CD4-positive, CD25-positive, alpha-beta regulatory T cell (primary cell): ENCODE data around the gene CRHR1. TPM values are rescaled to one million over a fixed set of nuclear protein-coding genes. Genes with fewer than 3 reads are reported as not detected.
A peak's percentile ranks its signal among the peaks of the same experiment; 100 is the strongest.

Experiments used
- ATAC-seq, 2 donors: fragments of 150-1000 bp; cut with Tn5 transposase; one replicate each; pipeline ENCODE4 v1.10.0; 2021; ENCODE audit warnings: low read depth in 2 of 2, moderate number of reproducible peaks in 2 of 2, moderate library complexity in 1 of 2
- DNase-seq, 3 donors: peaks; one replicate each; pipeline versions ENCODE4 v3.0.0 to v3.0.0-alpha.2; 2012 to 2022; ENCODE audit warnings: mixed read lengths in 1 of 3
- H3K27ac ChIP-seq: one replicate; pipeline ENCODE4 v1.7.0; 2013; ENCODE audit warnings: mild to moderate bottlenecking, low read length; ENCODE audit not compliant: insufficient read depth, poor library complexity, severe bottlenecking
- H3K27me3 ChIP-seq: one replicate; pipeline ENCODE4 v1.7.0; 2013; ENCODE audit warnings: low read length; ENCODE audit not compliant: control insufficient read depth, insufficient read depth
- H3K36me3 ChIP-seq: one replicate; pipeline ENCODE4 v1.7.0; 2013; ENCODE audit warnings: mild to moderate bottlenecking, low read length, moderate library complexity; ENCODE audit not compliant: control insufficient read depth, insufficient read depth
- H3K4me1 ChIP-seq: 2 replicates; pipeline ENCODE4 v1.7.0; 2013; ENCODE audit warnings: mild to moderate bottlenecking, low read length; ENCODE audit not compliant: insufficient read depth, control insufficient read depth, poor library complexity, severe bottlenecking
- H3K4me3 ChIP-seq: one replicate; pipeline ENCODE4 v1.7.0; 2013; ENCODE audit warnings: low read depth, mild to moderate bottlenecking, low read length, moderate library complexity
- H3K9me3 ChIP-seq, 2 experiments: 1 replicate in 1 of 2; 2 replicates in 1 of 2; pipeline ENCODE4 v1.7.0; 2013; ENCODE audit warnings: low read length in 2 of 2, mild to moderate bottlenecking in 1 of 2, moderate library complexity in 1 of 2; ENCODE audit not compliant: control insufficient read depth in 2 of 2
- H3K27ac Mint-ChIP-seq, 3 donors: one replicate each; pipeline ENCODE4 v1.8.0; 2020 to 2022; ENCODE audit warnings: mild to moderate bottlenecking in 3 of 3, mixed read lengths in 3 of 3, moderate library complexity in 2 of 3
- H3K27me3 Mint-ChIP-seq: one replicate; pipeline ENCODE4 v1.8.0; 2022; ENCODE audit warnings: mild to moderate bottlenecking, mixed read lengths
- H3K36me3 Mint-ChIP-seq: one replicate; pipeline ENCODE4 v1.8.0; 2020; ENCODE audit warnings: mixed read lengths
- H3K4me1 Mint-ChIP-seq, 4 donors: one replicate each; pipeline ENCODE4 v1.8.0; 2020 to 2022; ENCODE audit warnings: mixed read lengths in 4 of 4, mild to moderate bottlenecking in 1 of 4
- H3K4me3 Mint-ChIP-seq, 4 donors: one replicate each; pipeline ENCODE4 v1.8.0; 2020 to 2022; ENCODE audit warnings: mild to moderate bottlenecking in 4 of 4, mixed read lengths in 4 of 4, moderate library complexity in 3 of 4
- H3K9me3 Mint-ChIP-seq, 7 donors: one replicate each; pipeline ENCODE4 v1.8.0; 2020 to 2022; ENCODE audit warnings: mixed read lengths in 7 of 7, mild to moderate bottlenecking in 3 of 7, moderate library complexity in 2 of 7
- polyA plus RNA-seq, 4 donors: library from polyadenylated mRNA; unstranded; fragments of 300-500 nt; fragmentation: Illumina TruSeq; gene quantifications; one replicate each; pipeline ENCODE4 v1.2.3, GENCODE V29; 2021
- total RNA-seq: library from RNA; stranded (reverse); gene quantifications from one replicate; pipeline ENCODE4 v1.2.3, GENCODE V29; 2022

CRHR1 gene
- total and polyA plus RNA-seq, 5 donors from 2014 or later: not detected

- Histone ChIP-seq H3K4me3 (no peak overlapping the region), H3K36me3 (no peaks in the 10 kb centered on the region), H3K27me3 (peaks cover 3% of the 10 kb centered on the region), H3K4me1 (no peaks in the 10 kb centered on the region), H3K27ac (no peak overlapping the region), H3K9me3 (no peaks in the 10 kb centered on the region)
- peaks cover 0 to 4% (median 2%) of the 10 kb centered on the region in 4 donors for H3K4me1 Mint-ChIP-seq
- H3K9me3 Mint-ChIP-seq: peaks cover 0 to 3% (median 0%) of the 10 kb centered on the region in 7 donors
- DNase-seq (no peak), ATAC-seq (no peak)
- H3K27ac Mint-ChIP-seq: no peak overlapping the region
- no peak overlapping the region for H3K4me3 Mint-ChIP-seq
- H3K36me3 Mint-ChIP-seq: no peaks in the 10 kb centered on the region
- peaks cover 12% of the 10 kb centered on the region for H3K27me3 Mint-ChIP-seq
Observed at GRCh38 chr17:45847747-45848146, 63.6 kb downstream of the CRHR1 start.

DNA sequence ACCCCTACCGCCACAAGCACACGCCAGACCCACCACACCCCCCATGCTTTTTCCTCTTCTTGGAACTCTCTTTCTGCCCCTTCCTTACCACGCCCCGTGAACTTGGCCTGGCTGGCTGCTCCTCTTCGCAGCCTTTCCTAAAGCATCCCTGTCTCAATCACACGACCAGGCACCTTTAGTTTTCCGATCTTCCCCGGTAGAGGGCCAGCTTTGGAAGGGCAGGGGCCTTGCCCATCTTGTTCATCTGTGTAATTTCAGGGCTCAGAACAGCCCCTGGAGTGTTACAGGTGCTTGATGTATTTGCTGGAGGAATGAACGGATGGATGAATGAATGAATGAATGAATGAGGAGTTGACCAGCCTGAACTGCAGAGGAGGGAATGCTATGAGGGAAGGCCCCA, 64.3 kb downstream of the CRHR1 start:
- Mint-ChIP-seq H3K27ac (no peak overlapping the region), H3K36me3 (no peaks in the 10 kb centered on the region), H3K4me1 (peaks cover 0 to 4% (median 3%) of the 10 kb centered on the region in 4 donors), H3K4me3 (no peak overlapping the region), H3K9me3 (peaks cover 0 to 3% (median 0%) of the 10 kb centered on the region in 7 donors), H3K27me3 (peaks cover 14% of the 10 kb centered on the region)
- H3K9me3 ChIP-seq: no peaks in the 10 kb centered on the region
- H3K4me1 ChIP-seq: no peaks in the 10 kb centered on the region
- no peak for DNase-seq
- H3K36me3 ChIP-seq: no peaks in the 10 kb centered on the region
- H3K27ac ChIP-seq: no peak overlapping the region
- ATAC-seq: no peak
- no peak overlapping the region for H3K4me3 ChIP-seq
- H3K27me3 ChIP-seq: peaks cover 3% of the 10 kb centered on the region

GRCh38 chr17:45848868-45849535, 64.9 kb downstream of the CRHR1 start:
- Histone ChIP-seq H3K36me3 (no peaks in the 10 kb centered on the region), H3K4me3 (no peak overlapping the region), H3K4me1 (no peaks in the 10 kb centered on the region), H3K27me3 (peaks cover 3% of the 10 kb centered on the region), H3K9me3 (no peaks in the 10 kb centered on the region), H3K27ac (no peak overlapping the region)
- Mint-ChIP-seq H3K27me3 (peaks cover 14% of the 10 kb centered on the region), H3K36me3 (no peaks in the 10 kb centered on the region), H3K9me3 (peaks cover 0 to 3% (median 0%) of the 10 kb centered on the region in 7 donors), H3K4me1 (peaks cover 0 to 4% (median 3%) of the 10 kb centered on the region in 4 donors), H3K4me3 (no peak overlapping the region), H3K27ac (no peak overlapping the region)
- ATAC-seq (no peak), DNase-seq (no peak)

GRCh38 chr17:45849536-45849990, 65.4 kb downstream of the CRHR1 start:
- Mint-ChIP-seq H3K36me3 (no peaks in the 10 kb centered on the region), H3K27me3 (peaks cover 14% of the 10 kb centered on the region), H3K4me1 (peaks cover 0 to 4% (median 3%) of the 10 kb centered on the region in 4 donors), H3K27ac (peak overlapping the region in 1 of 3 donors; percentile 20), H3K4me3 (no peak overlapping the region), H3K9me3 (peaks cover 0 to 4% (median 0%) of the 10 kb centered on the region in 7 donors)
- Histone ChIP-seq H3K4me1 (no peaks in the 10 kb centered on the region), H3K27me3 (peaks cover 3% of the 10 kb centered on the region), H3K36me3 (no peaks in the 10 kb centered on the region), H3K4me3 (no peak overlapping the region), H3K9me3 (no peaks in the 10 kb centered on the region), H3K27ac (no peak overlapping the region)
- ATAC-seq (no peak), DNase-seq (no peak)

DNA sequence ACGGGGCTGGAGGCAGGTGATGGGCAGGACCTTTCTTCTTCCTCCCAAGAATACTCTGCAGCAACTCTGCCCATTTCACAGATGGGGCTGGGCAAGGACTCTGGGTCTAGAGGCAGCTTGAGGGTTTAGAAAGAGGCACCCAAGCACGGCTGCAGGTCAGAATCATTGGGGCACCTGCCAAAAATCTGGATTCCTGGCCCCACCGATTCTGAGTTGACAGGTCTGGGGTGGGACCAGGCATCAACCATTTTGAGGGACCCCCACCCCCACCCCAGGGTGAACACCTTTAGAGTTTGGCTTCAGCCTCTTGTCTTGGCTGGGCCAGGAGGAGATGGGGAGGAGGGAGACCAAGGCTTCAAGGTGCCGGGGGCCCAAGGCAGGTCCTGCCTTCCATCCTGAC, 65.9 kb downstream of the CRHR1 start:
- Histone ChIP-seq H3K27ac (no peak overlapping the region), H3K9me3 (no peaks in the 10 kb centered on the region), H3K36me3 (no peaks in the 10 kb centered on the region), H3K4me3 (no peak overlapping the region), H3K4me1 (no peaks in the 10 kb centered on the region), H3K27me3 (peaks cover 3% of the 10 kb centered on the region)
- Mint-ChIP-seq H3K27me3 (peaks cover 14% of the 10 kb centered on the region), H3K27ac (no peak overlapping the region), H3K36me3 (no peaks in the 10 kb centered on the region), H3K4me3 (no peak overlapping the region), H3K9me3 (peaks cover 0 to 7% (median 0%) of the 10 kb centered on the region in 7 donors), H3K4me1 (peaks cover 0 to 4% (median 3%) of the 10 kb centered on the region in 4 donors)
- DNase-seq (no peak), ATAC-seq (no peak)

GRCh38 chr17:45850468-45850867, 66.3 kb downstream of the CRHR1 start:
- Histone ChIP-seq H3K27me3 (peaks cover 3% of the 10 kb centered on the region), H3K4me1 (no peaks in the 10 kb centered on the region), H3K4me3 (no peak overlapping the region), H3K9me3 (no peaks in the 10 kb centered on the region), H3K36me3 (no peaks in the 10 kb centered on the region), H3K27ac (no peak overlapping the region)
- DNase-seq: no peak
- H3K4me1 Mint-ChIP-seq: peaks cover 0 to 4% (median 3%) of the 10 kb centered on the region in 4 donors
- no peak for ATAC-seq
- H3K4me3 Mint-ChIP-seq: no peak overlapping the region
- H3K9me3 Mint-ChIP-seq: peaks cover 0 to 7% (median 0%) of the 10 kb centered on the region in 7 donors
- no peaks in the 10 kb centered on the region for H3K36me3 Mint-ChIP-seq
- peaks cover 14% of the 10 kb centered on the region for H3K27me3 Mint-ChIP-seq
- H3K27ac Mint-ChIP-seq: no peak overlapping the region

- no peak for DNase-seq
- H3K27me3 Mint-ChIP-seq: peaks cover 17% of the 10 kb centered on the region
- Histone ChIP-seq H3K36me3 (no peaks in the 10 kb centered on the region), H3K27me3 (peaks cover 3% of the 10 kb centered on the region), H3K4me3 (no peak overlapping the region), H3K27ac (no peak overlapping the region), H3K4me1 (no peaks in the 10 kb centered on the region), H3K9me3 (no peaks in the 10 kb centered on the region)
- H3K4me3 Mint-ChIP-seq: no peak overlapping the region
- no peaks in the 10 kb centered on the region for H3K36me3 Mint-ChIP-seq
- peaks cover 0 to 4% (median 3%) of the 10 kb centered on the region in 4 donors for H3K4me1 Mint-ChIP-seq
- peak overlapping the region in 1 of 3 donors; percentile 38 for H3K27ac Mint-ChIP-seq
- ATAC-seq: no peak
- peaks cover 0 to 7% (median 0%) of the 10 kb centered on the region in 7 donors for H3K9me3 Mint-ChIP-seq
Observed at GRCh38 chr17:45851022-45851421, 66.9 kb downstream of the CRHR1 start.

DNA sequence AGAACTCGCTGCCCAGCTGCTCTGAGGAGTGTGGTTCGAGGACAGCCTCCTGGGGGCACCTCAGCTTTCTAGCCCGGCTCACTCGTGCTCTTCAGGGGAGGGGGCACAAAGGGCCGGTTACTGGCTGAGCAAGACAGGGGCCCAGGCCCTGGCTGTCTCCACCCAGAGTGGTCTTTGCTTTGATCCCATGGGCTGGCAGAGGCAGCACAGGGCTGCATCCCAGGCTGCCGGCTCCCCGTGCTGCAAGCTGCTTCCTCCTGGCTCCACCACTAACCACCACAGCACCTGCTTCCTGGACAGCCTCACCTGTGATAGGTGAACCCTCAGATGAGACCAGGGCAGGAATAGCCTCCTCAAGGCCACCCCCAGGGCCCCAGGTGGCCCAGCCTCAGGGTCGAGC, 67.3 kb downstream of the CRHR1 start:
- no peaks in the 10 kb centered on the region for H3K9me3 ChIP-seq
- Mint-ChIP-seq H3K4me3 (no peak overlapping the region), H3K27ac (no peak overlapping the region), H3K4me1 (peaks cover 0 to 4% (median 3%) of the 10 kb centered on the region in 4 donors), H3K27me3 (peaks cover 18% of the 10 kb centered on the region), H3K36me3 (no peaks in the 10 kb centered on the region), H3K9me3 (peaks cover 0 to 7% (median 0%) of the 10 kb centered on the region in 7 donors)
- no peak for DNase-seq
- peaks cover 3% of the 10 kb centered on the region for H3K27me3 ChIP-seq
- no peak overlapping the region for H3K4me3 ChIP-seq
- no peaks in the 10 kb centered on the region for H3K4me1 ChIP-seq
- ATAC-seq: no peak
- H3K36me3 ChIP-seq: no peaks in the 10 kb centered on the region
- H3K27ac ChIP-seq: no peak overlapping the region
